Measurements from ENCODE around the gene AMD1.

DNA sequence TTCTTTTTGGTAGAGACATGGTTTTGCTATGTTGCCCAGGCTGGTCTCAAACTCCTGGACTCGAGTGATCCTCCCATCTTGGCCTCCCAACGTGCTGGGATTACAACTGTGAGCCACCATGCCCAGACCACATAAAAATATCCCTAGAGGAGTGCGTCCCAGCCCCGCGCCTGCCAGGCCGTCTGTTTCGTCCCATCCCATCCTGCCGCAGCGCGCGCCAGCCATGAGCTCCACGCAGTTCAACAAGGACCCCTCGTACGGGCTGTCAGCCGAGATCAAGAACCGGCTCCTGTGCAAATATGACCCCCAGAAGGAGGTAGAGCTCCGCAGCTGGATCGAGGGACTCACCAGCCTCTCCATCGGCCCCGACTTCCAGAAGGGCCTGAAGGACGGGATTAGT is 16.6 kb upstream of the AMD1 start:
- TF ChIP-seq, protein P1, sequence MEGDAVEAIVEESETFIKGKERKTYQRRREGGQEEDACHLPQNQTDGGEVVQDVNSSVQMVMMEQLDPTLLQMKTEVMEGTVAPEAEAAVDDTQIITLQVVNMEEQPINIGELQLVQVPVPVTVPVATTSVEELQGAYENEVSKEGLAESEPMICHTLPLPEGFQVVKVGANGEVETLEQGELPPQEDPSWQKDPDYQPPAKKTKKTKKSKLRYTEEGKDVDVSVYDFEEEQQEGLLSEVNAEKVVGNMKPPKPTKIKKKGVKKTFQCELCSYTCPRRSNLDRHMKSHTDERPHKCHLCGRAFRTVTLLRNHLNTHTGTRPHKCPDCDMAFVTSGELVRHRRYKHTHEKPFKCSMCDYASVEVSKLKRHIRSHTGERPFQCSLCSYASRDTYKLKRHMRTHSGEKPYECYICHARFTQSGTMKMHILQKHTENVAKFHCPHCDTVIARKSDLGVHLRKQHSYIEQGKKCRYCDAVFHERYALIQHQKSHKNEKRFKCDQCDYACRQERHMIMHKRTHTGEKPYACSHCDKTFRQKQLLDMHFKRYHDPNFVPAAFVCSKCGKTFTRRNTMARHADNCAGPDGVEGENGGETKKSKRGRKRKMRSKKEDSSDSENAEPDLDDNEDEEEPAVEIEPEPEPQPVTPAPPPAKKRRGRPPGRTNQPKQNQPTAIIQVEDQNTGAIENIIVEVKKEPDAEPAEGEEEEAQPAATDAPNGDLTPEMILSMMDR (conservative IDR thresholded peaks at IDR 0.05; ENCODE audit: low read depth, low read length), result no peak
- TF ChIP-seq EZH2 (IDR thresholded peaks at IDR 0.05; ENCODE audit: borderline replicate concordance, low read depth, low read length, poor library complexity, severe bottlenecking), result no peak
